SIG-M5 treated with dmso at 0.1 percent for 504 hours (cell line): ENCODE data around the gene PSMD2.
"Not testable (repeated sequence)": the region's sequence is repeated elsewhere in the genome, so short reads cannot be mapped to it uniquely, and the experiment has no call there.

Experiments used
- DNase-seq: peaks from one replicate; lab custom pipeline; 2025; ENCODE audit not compliant: unreplicated experiment; lab: John Stamatoyannopoulos, UW

PSMD2 gene

GRCh38 chr3:184298759-184299487, at the start of gene PSMD2:
Gene PSMD2, plus strand, starts transcription at chr3:184299241. Its CDS starts 26 bp downstream, at chr3:184299267.
- peak; percentile 93 for DNase-seq

DNA sequence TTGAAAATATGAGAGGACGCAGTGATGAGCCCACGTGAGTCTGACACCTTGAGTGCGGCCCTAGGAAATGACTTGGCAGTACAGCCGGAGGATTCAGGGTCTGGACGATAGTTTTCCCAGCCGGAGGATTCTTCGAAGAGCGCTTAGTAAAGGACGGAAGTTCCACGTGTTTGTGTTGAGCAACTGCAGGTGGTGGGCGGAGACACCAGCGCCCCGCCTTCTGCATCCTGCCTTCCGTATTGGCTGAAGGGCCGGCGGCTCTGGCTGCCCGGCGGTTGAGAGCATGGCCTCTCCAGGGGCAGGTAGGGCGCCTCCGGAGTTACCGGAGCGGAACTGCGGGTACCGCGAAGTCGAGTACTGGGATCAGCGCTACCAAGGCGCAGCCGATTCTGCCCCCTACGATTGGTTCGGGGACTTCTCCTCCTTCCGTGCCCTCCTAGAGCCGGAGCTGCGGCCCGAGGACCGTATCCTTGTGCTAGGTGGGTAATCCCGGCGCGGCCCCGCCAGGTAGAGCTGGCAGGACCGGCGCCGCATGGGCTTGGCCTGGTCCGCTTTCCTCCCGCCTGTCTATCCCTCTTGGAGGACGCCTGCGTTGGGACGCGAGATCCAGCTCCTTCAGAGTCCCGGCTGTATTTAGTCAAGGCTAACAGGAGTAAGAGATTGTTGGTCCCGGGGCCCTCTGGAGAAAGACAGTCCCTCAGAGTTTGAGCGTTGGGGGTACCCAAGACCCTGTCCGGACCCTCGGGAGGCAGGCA, 49.5 kb upstream of the PSMD2 start, which contains the start of gene EEF1AKMT4:
TSS of gene EEF1AKMT4 (plus strand) at position 261 of the 755 bp plus-strand sequence. CDS start at position 284, 23 bp downstream.
- peak; percentile 99 for DNase-seq

GRCh38 chr3:184250167-184250828, 48.7 kb upstream of the PSMD2 start:
- peak; percentile 97 for DNase-seq

DNA sequence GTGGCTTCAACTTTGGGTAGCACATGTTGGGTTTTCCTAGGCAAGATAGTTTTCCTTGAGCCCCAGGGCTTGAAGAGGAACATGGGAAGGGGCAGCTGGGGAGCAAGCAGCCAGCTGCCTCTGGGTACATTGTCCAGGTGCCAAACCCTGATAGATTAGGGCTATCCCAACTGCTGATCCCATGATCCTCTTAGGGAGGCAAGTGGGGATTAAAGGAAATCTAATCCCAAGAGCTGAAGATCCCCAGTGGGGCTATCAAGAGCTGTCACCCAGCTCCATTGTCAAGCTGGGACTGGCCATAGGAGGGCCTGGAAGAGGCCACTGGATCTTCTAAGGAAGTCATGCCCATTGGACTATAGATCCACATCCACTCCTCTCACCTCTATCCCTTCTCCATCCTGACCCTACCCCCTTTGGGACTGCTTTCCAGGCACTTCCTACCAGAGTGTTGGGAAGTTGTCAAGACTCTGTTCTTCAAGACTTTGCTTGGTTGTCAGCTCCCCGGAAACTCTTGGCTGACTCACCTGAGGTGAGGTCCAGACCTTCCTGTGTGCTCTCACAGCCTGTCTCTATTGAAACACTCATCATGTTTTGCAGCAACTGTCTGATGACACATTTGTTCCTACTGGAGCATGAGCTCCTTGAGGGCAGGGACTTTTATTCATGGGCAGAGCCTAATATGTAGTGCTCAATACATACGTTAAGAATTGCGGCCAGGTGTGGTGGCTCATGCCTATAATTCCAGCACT, 43.6 kb upstream of the PSMD2 start:
- no peak for DNase-seq

DNA sequence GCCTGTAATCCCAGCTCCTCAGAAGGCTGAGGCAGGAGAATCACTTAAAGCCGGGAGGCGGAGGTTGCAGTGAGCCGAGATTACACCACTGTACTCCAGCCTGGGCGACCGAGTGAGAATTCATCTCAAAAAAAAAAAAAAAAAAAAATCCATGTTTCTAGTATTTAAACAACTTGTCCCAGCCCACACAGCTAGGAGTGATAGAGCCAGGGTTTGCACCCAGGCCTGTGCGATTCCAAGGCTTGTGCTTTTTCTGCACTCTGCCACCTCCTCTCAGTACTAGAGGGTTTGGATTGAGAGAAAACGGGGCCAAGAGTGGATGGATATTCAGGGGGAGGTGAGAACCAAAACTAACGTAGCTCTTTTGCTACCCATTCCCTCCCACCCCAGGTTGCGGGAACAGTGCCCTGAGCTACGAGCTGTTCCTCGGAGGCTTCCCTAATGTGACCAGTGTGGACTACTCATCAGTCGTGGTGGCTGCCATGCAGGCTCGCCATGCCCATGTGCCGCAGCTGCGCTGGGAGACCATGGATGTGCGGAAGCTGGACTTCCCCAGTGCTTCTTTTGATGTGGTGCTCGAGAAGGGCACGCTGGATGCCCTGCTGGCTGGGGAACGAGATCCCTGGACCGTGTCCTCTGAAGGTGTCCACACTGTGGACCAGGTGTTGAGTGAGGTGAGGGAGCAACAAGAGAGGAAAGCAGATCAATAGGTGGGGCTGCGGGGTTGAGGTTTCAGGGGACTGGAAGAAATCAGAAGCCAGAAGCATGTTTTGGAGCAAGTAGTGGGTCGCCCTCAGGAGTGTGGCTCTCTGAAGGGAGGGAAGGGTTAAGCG, 41.7 kb upstream of the PSMD2 start:
- no peak for DNase-seq

GRCh38 chr3:184258926-184259325, 40.1 kb upstream of the PSMD2 start:
- no peak for DNase-seq

DNA sequence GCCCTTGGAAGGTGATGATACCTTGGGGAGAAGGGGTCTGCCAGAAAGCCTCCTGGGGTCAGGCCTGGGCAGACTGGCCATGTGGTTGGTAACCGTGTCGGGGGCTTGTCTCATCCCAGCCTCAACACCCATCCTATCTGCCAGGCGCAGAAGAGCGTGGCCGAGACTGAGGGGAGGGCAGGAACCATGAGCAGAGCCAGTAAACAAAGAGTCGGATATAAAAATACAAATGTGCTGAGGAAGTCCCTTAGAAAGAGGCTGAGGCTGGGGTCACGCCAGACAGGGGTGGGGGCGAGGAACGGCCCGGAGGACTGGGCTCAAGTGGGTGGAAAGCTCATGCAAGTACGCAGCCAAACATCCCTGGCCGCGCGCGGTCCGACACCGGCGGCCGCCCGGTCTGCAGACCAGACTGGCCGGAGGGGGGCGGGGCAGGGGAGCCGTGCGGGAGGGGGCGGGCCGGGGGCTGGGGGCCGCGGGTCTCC, 39.6 kb upstream of the PSMD2 start:
- DNase-seq, result no peak

DNA sequence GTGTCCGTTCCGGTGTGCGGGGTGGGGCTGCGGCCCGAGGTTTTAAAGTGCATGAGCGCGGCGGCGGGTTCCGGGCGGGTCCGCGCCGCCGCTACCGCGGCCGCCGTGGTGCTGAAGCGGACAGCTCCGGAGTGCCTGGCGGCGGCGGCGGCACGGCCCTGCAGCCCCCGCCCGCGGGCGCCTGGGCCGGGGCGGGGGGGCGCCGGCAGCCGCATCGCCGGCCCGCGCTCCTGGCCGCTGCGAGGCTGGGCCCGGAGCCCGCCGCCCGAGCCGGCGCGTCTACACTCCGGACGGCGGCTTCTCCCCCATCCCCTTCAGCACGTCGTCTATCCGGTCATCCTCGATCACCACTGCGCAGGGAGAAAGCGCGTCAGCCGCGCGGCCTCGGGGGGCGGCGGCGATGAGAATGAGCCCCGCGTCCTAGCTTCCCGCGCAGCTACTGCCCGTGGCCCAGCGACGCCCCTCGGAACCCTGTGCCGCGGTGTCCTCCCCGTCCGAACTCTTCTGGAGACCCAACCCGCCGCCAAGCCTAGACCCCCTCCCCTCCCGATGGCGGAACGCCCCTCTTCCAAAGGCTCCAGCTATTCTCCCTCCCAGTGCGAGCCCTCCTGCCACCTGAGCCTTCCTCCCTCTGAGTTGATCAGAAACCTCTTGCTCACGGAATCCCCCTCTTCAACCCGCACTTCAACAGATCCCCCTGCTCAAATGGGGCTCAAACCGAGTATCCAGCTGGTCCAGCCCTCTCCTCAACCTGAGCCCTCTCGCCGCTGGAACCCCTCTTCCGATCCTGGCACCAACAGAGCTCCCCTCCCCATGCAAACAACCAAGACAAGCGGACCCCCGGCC, 38.9 kb upstream of the PSMD2 start:
- DNase-seq, result peak; percentile 53

GRCh38 chr3:184260724-184261269, 38.2 kb upstream of the PSMD2 start:
- DNase-seq, result no peak

- DNase-seq, result peak; percentile 73
Observed at GRCh38 chr3:184261270-184261853, 37.7 kb upstream of the PSMD2 start, which contains the start of gene CAMK2N2. Gene CAMK2N2, minus strand, starts transcription at chr3:184261553. Its CDS starts 268 bp downstream, at chr3:184261285.

- DNase-seq, result peak; percentile 49
Observed at GRCh38 chr3:184261854-184262763, 36.9 kb upstream of the PSMD2 start.

GRCh38 chr3:184262764-184263179, 36.3 kb upstream of the PSMD2 start:
- peak; percentile 31 for DNase-seq

- DNase-seq, result not testable (repeated sequence)
Observed at GRCh38 chr3:184267249-184267648, 31.8 kb upstream of the PSMD2 start.

DNA sequence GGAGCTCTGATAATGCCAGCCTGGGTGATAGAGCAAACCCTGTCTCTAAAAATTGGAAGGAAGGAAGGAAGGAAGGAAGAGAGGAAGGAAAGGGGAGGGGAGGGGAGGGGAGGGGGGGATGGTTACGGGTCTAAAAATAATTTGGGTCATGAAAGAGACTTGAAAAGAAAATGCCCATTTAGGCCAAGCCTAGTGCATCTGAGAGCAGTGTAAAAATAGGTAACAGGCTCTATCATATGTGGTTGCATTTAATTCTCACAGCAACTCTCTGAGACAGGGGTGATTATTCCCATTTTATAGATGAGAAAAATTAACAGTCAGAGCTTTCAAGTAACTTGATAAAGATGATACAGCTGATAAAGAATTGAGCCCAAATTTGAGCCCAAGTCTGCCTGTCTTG, 26.8 kb upstream of the PSMD2 start:
- DNase-seq, result no peak

- DNase-seq, result no peak
Observed at GRCh38 chr3:184275381-184275701, 23.7 kb upstream of the PSMD2 start.

DNA sequence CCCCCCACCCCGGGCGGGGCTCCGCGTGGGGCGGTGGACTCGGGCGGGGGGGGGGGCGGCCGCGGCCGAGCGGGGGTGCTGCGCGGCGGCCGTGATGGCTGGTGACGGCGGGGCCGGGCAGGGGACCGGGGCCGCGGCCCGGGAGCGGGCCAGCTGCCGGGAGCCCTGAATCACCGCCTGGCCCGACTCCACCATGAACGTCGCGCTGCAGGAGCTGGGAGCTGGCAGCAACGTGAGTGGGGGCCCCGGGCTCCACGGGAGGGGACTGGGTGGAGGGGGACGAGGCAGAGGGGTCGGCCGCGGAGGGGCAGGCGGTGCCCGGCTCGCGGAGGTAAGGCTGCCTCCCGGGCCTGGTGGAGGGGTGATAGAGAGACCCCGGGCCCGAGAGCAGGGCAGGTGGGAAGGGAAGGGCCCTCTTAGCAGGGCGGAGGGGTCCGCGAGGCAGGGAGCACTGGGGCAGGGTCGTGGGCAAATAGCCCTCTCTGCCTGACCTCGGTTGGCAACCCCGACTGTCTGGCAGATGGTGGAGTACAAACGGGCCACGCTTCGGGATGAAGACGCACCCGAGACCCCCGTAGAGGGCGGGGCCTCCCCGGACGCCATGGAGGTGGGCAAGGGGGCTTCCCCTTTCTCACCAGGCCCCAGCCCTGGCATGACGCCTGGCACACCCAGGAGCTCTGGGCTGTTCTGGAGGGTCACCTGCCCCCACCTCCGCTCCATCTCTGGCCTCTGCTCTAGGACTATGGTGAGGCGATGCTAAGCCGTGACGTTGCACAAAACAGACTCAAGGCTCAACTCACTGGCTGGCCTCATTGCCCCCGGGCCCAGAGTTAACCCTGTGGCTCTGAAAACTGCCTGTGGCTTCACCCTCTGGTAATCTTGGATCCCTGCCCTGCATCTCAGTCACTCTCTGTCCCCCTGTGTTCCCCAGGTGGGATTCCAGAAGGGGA, 22.8 kb upstream of the PSMD2 start, which contains the start of gene ECE2:
TSS of gene ECE2 (plus strand) at position 62 of the 950 bp plus-strand sequence. CDS start at position 194, 132 bp downstream.
- no peak for DNase-seq
